GM21447 (cell line): ENCODE measurements around the gene GTF2I.
"Not testable (repeated sequence)": the region's sequence is repeated elsewhere in the genome, so short reads cannot be mapped to it uniquely, and the experiment has no call there.

Experiments
- ATAC-seq: cut with Tn5 transposase; IDR thresholded peaks from one replicate; pipeline ENCODE4 v1.9.1; 2021; ENCODE audit not compliant: unreplicated experiment

GTF2I gene

DNA sequence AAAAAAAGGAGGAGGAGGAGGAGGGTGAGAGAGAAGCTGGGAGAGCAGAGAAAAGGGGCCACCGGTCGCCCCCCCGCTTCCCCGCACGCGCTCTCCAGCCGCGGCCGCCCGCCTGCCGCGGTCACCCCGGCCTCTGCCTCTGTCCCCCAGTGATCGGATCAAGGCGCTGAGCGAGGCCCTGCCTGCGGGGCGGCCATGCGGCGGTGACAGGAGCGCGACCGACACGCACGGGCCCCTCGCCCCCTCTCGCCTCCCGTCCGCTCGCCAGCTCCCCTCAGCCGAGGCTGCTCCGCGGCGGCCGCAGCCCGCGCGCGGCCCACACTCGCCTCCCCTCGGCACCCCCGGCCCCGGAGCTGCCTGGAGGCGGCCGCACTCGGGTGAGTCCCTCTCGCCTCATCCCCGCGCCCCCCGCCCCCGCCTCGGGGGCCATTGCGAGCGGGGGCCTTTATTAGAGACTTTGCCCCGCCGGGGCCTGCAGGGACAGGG lies at the start of gene GTF2I:
Gene GTF2I, plus strand, starts transcription at position 27 of the 486 bp plus-strand sequence. CDS start 31,411 bp downstream, outside the sequence.
- peak; percentile 17 for ATAC-seq

GRCh38 chr7:74612015-74612829 lies 45.3 kb upstream of the GTF2I start:
- no peak for ATAC-seq

GRCh38 chr7:74615933-74616780 lies 41.4 kb upstream of the GTF2I start:
- ATAC-seq: no peak

GRCh38 chr7:74617180-74617744 lies 40.3 kb upstream of the GTF2I start:
- no peak for ATAC-seq

DNA sequence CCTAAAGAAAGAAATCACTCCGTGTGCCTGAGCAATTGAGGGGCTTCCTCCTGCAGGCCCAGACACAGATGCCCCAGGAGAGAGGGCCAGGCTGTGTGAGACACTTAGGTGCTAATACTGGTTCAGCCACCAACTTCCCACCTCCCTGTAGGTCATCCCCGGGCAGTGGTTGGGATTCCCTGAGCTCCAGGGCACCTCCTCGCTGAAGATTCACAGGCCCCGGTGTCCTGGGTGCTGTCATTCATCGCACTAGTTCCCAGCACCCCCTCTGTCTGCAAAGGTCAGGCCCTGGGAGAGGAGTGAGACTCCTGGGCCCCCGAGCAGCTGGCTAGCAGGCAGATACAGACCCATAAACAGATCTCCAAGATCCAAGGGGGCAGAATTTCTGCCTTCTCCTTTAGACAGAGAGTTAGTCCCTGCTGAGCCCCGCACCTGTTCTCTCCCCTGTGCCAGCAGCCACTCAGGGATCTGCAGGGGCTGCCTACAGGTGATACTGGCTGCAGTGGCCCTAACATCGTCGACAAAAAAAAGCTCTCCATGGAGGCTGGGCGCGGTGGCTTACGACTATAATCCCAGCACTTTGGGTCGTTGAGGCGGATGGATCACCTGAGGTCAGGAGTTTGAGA lies 38.2 kb upstream of the GTF2I start:
- no peak for ATAC-seq

GRCh38 chr7:74622228-74622749 lies 35.2 kb upstream of the GTF2I start:
- ATAC-seq: no peak

- no peak for ATAC-seq
Measured at GRCh38 chr7:74623135-74623534, 34.4 kb upstream of the GTF2I start.

- ATAC-seq: no peak
Measured at GRCh38 chr7:74625446-74625845, 32.1 kb upstream of the GTF2I start.

DNA sequence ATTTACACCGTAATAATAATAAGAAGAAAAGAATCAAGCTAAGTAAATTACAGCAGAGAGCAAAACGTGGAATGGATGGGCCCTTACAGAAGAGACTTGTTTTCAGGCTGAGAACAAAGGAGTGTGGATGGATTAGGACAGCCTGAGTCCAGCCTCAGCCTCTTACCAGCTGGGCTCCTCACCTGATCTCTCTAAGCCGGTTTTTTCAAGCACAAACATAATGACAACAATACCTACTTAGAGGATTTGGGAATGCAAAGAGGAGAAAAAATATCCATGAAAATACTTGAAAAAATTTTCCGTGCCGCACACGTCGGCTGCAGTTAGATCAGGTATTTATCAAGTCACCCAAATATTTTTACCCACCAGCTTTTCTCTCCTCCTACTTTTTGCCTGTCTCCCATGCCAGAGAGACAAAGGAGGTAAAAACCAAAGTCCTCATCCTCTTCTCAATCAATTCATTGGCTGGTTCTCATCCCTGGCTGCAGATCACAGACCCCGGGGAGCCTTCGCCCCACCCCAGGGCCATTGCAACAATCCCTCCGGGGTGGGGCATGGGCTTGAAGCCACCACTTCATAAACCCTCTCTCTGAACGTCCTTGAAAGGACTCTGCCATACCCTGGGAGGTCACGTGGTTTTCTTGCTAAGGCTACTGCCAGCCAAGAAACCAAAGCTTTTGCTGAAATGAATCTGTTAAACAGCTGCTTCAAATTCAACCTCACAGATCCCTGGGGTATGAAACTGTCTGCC lies 29.7 kb upstream of the GTF2I start:
- no peak for ATAC-seq

DNA sequence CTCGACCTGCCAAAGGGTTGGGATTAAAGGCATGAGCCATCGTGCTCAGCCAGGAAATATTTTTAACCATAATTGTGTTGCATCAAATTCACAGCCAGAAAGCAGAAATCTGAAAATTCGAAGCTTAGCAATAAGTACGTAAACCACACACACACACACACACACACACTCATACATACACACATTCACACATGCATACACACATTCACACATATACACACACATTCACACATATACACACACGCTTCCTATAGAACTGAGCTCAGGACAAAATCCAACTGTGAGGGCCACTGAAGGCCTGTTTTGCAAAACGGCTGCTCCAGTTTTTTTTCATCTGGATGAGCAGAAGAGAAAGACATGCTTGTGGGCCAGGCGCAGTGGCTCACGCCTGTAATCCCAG lies 25.0 kb upstream of the GTF2I start:
- no peak for ATAC-seq

GRCh38 chr7:74633451-74633921 lies 24.0 kb upstream of the GTF2I start:
- ATAC-seq: no peak

DNA sequence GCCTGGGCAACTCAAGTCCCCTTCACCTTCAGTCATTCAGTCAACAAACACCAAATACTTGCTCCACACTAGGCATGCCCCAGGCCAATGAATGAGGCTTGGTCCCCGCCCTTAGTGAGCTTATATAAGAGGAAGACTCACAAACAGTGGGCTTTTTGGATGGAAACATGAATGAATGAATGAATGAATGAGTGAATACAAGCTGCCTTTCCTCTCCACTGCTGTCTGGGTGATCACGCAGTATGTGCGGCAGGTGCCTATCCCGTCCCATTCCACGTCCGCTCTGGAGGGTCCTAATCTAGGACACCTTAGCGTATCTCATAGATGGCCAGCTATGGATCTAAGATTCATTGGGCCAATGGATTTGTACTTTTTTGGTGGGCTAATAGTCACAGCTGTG lies 19.8 kb upstream of the GTF2I start:
- ATAC-seq: no peak

- ATAC-seq: peak; percentile 90
Measured at GRCh38 chr7:74650055-74650454, 7.5 kb upstream of the GTF2I start.

DNA sequence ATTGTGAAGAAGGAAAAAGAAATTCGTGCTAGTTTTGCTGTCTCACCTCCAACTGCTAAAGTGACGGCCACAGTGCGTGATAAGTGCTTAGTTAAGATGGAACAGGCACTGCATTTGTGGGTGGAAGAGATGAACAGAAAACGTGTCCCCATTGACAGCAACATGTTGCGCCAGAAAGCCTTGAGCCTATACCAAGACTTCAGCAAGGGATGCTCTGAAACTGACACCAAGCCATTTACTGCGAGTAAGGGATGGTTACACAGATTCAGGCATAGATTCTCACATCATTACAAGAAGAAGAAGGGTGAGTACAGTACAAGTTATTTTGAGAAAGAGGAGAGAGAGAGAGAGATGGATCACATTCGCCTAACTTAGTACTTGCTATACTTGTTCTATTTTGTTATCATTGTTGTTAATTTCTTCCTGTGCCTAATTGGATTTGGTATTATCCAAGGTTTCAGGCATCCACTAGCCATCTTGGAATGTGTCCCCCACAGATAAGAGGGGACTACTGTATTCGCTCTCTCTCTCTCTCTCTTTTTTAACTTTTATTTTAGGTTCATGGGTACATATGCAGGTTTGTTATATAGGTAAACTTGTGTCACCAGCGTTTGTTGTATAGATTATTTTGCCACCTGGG lies 6.9 kb upstream of the GTF2I start:
- peak; percentile 49 for ATAC-seq

DNA sequence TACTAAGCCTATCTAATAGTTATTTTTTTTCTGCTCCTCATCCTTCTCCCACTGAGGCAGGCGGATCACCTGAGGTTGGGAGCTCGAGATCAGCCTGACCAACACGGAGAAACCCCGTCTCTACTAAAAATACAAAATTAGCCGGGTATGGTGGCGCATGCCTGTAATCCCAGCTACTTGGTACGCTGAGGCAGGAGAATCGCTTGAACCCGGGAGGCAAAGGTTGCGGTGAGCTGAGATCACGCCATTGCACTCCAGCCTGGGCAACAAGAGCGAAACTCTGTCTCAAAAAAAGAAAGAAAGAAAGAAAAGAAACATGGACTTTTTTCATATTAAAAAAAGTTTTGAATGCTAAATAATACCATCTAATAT lies 6.4 kb upstream of the GTF2I start:
- ATAC-seq: not testable (repeated sequence)

- ATAC-seq: no peak
Measured at GRCh38 chr7:74653686-74654181, 3.8 kb upstream of the GTF2I start.

DNA sequence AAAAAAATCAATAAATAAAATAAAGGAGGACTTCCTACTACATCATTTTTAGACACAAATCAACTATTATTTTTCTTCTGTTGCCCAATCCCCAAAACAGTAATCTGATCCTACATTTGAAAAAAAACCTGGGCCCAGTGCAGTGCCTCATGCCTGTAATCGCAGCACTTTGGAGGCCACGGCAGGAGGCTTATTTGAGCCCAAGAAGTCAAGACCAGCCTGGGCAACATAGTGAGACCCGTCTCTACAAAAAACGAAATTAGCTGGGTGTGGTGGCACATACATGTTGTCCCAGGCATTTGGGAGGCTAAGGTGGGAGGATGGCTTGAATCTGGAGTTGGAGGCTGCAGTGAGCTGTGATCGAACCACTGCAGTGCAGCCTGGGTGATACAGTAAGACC lies 2.7 kb upstream of the GTF2I start:
- ATAC-seq: no peak

- no peak for ATAC-seq
Measured at GRCh38 chr7:74655324-74655723, 2.2 kb upstream of the GTF2I start.

- ATAC-seq: no peak
Measured at GRCh38 chr7:74655768-74656440, 1.6 kb upstream of the GTF2I start.
